Endothelial cell of umbilical vein (primary cell): ENCODE results near the gene NFATC2IP. TPM values are rescaled to one million over a fixed set of nuclear protein-coding genes. Genes with fewer than 3 reads are reported as not detected.

Experiments used
- BruUV-seq: library from RNA; stranded (reverse); fragments of 400-500 nt; replicated peaks from 2 replicates; lab custom pipeline; 2021; lab: Mats Ljungman, UMichigan
- CTCF ChIA-PET: fragments of 300-600, 350-600 bp; sonication (Branson Sonifier 250); formaldehyde crosslinking; loops from one replicate; lab custom pipeline; 2021; ENCODE audit warnings: antibody characterized with exemption, inconsistent platforms; lab: Charles Lee
- POLR2A ChIA-PET: fragments of 300-600, 350-600 bp; sonication (Branson Sonifier 250); formaldehyde crosslinking; loops from one replicate; lab custom pipeline; 2021; ENCODE audit warnings: antibody characterized with exemption, inconsistent platforms; lab: Charles Lee
- DNase-seq: peaks from one replicate; pipeline ENCODE4 v3.0.0-alpha.2; 2011; ENCODE audit warnings: low read depth, low spot score
- FAIRE-seq: peaks from 2 replicates; lab custom pipeline; 2011; peaks lifted over from hg19 to GRCh38; lab: Jason Lieb, UNC
- H2AFZ ChIP-seq: 2 replicates; pipeline ENCODE4 v1.6.0; 2012; ENCODE audit warnings: low read depth, low read length, control low read depth, inconsistent platforms
- H3K27ac ChIP-seq: 2 replicates; pipeline ENCODE4 v1.5.1; 2011; ENCODE audit warnings: low read depth, mild to moderate bottlenecking, control low read depth, low read length, moderate library complexity; ENCODE audit not compliant: insufficient read depth
- H3K27me3 ChIP-seq, 2 experiments: 2 replicates each; pipeline versions ENCODE4 v1.6.0 to v1.6.1; 2011; ENCODE audit warnings: low read length in 2 of 2, mixed read lengths in 1 of 2; ENCODE audit not compliant: control insufficient read depth in 2 of 2, insufficient read depth in 2 of 2
- H3K36me3 ChIP-seq, 2 experiments: 2 replicates in 1 of 2; 3 replicates in 1 of 2; pipeline ENCODE4 v1.5.1; 2011; ENCODE audit warnings: low read length in 2 of 2, mild to moderate bottlenecking in 1 of 2, moderate library complexity in 1 of 2; ENCODE audit not compliant: control insufficient read depth in 2 of 2, insufficient read depth in 2 of 2; ENCODE audit errors: extremely low read depth in 1 of 2
- H3K4me1 ChIP-seq: 3 replicates; pipeline ENCODE4 v1.5.1; 2011; ENCODE audit warnings: mild to moderate bottlenecking, low read length; ENCODE audit not compliant: control insufficient read depth, insufficient read depth; ENCODE audit errors: extremely low read depth
- H3K4me2 ChIP-seq: 2 replicates; pipeline ENCODE4 v1.6.1; 2011; ENCODE audit warnings: low read length, control low read depth, mixed read lengths; ENCODE audit not compliant: insufficient read depth
- H3K4me3 ChIP-seq, 3 experiments: fragments of 200-600 bp in 1 of 3; sonication (generic), shearing (Covaris generic) in 1 of 3; replicated peaks in 1 of 3; 2 replicates each; pipeline ENCODE4 v1.5.1; 2011 to 2016; ENCODE audit warnings: control low read depth in 3 of 3, low read length in 3 of 3, mild to moderate bottlenecking in 2 of 3, inconsistent platforms in 1 of 3, low read depth in 1 of 3, moderate library complexity in 1 of 3; ENCODE audit not compliant: insufficient read depth in 1 of 3
- H3K79me2 ChIP-seq: 2 replicates; pipeline ENCODE4 v1.6.0; 2012; ENCODE audit warnings: low read length, inconsistent platforms; ENCODE audit not compliant: control insufficient read depth, insufficient read depth
- H3K9ac ChIP-seq: replicated peaks from 2 replicates; pipeline ENCODE3; 2011; ENCODE audit warnings: low read length, control low read depth; ENCODE audit not compliant: insufficient read depth; ENCODE audit errors: extremely low read depth
- H3K9me1 ChIP-seq: replicated peaks from 3 replicates; pipeline ENCODE4 v1.6.0; 2011; ENCODE audit warnings: mild to moderate bottlenecking, low read length; ENCODE audit not compliant: control insufficient read depth, insufficient read depth; ENCODE audit errors: extremely low read depth
- H3K9me3 ChIP-seq: replicated peaks from 2 replicates; pipeline ENCODE4 v1.5.1; 2012; ENCODE audit warnings: low read length, inconsistent platforms; ENCODE audit not compliant: control insufficient read depth, insufficient read depth
- H4K20me1 ChIP-seq: replicated peaks from 2 replicates; pipeline ENCODE3; 2011; ENCODE audit warnings: mild to moderate bottlenecking, low read length; ENCODE audit not compliant: control insufficient read depth, insufficient read depth; ENCODE audit errors: extremely low read depth
- EZH2 ChIP-seq: IDR thresholded peaks from 2 replicates; pipeline ENCODE4 v1.6.1; 2012; ENCODE audit warnings: borderline replicate concordance, low read depth, mild to moderate bottlenecking, moderate library complexity, low read length, inconsistent platforms; ENCODE audit not compliant: severe bottlenecking
- FOS ChIP-seq: IDR thresholded peaks from 2 replicates; pipeline ENCODE4 v1.6.1; 2011; ENCODE audit warnings: mild to moderate bottlenecking, low read length, moderate library complexity, borderline replicate concordance; ENCODE audit not compliant: insufficient read depth
- GATA2 ChIP-seq: IDR thresholded peaks from 2 replicates; pipeline ENCODE4 v1.7.0; 2011; ENCODE audit warnings: low read depth, mild to moderate bottlenecking, moderate library complexity, mixed read lengths, low read length; ENCODE audit not compliant: insufficient read length, insufficient read depth
- JUN ChIP-seq: IDR thresholded peaks from 2 replicates; pipeline ENCODE4 v1.6.1; 2011; ENCODE audit warnings: borderline replicate concordance, low read depth; ENCODE audit not compliant: insufficient read length, insufficient read depth
- MYC ChIP-seq: IDR thresholded peaks from one replicate; pipeline ENCODE4 v1.6.1; 2011; ENCODE audit warnings: mild to moderate bottlenecking, low read depth, low read length
- POLR2A ChIP-seq: IDR thresholded peaks from 2 replicates; pipeline ENCODE4 v1.6.1; 2012; ENCODE audit warnings: low read depth, mild to moderate bottlenecking, control low read depth, low read length
- POLR2AphosphoS5 ChIP-seq: IDR thresholded peaks from 2 replicates; pipeline ENCODE4 v1.6.1; 2012; ENCODE audit warnings: low read depth, mild to moderate bottlenecking, control low read depth, low read length, moderate library complexity; ENCODE audit not compliant: insufficient read depth
- dilution Hi-C: fragments of 300-500 bp; cut with MboI; formaldehyde crosslinking; loops from one replicate; pipeline ENCODE4 v1.15.0; 2019; ENCODE audit warnings: low sequenced_read_pairs; ENCODE audit not compliant: extremely low pct_ligation_motif_present
- intact Hi-C: fragments of 100-400 bp; cut with micrococcal nuclease; formaldehyde crosslinking; loops from one replicate; pipeline ENCODE4 v1.10.0; 2022
- polyA plus RNA-seq, 4 experiments: library from polyadenylated mRNA; depleted of rRNA in 3 of 4; stranded (reverse) in 3 of 4; unstranded in 1 of 4; fragments of >200 nt; gene quantifications; 2 replicates each; pipeline versions ENCODE4 v1.2.1 to v1.2.3, GENCODE V29; 2011 to 2012; ENCODE audit warnings: missing spikeins in 1 of 4
- total RNA-seq: library from RNA; stranded (reverse); gene quantifications from 2 replicates; pipeline ENCODE4 v1.2.3, GENCODE V29; 2021
- TF ChIP-seq, protein P1 (sequence below), 2 donors: IDR thresholded peaks; 1 replicate in 1 of 2; 2 replicates in 1 of 2; pipeline ENCODE4 v1.5.1; 2011; ENCODE audit warnings: low read length in 2 of 2, mild to moderate bottlenecking in 2 of 2, moderate library complexity in 2 of 2, control low read depth in 1 of 2, inconsistent platforms in 1 of 2, low read depth in 1 of 2; ENCODE audit not compliant: insufficient read depth in 1 of 2; ENCODE audit errors: extremely low read depth in 1 of 2
- TF ChIP-seq, protein P2 (sequence below): IDR thresholded peaks from 2 replicates; pipeline ENCODE4 v1.6.1; 2011; ENCODE audit not compliant: insufficient read depth, insufficient read length

NFATC2IP gene
- total and polyA plus RNA-seq, 2 donors (not counting 3 experiments of a cell fraction or from before 2014, with no cell fraction given), result 64.1 to 69.6 TPM

DNA sequence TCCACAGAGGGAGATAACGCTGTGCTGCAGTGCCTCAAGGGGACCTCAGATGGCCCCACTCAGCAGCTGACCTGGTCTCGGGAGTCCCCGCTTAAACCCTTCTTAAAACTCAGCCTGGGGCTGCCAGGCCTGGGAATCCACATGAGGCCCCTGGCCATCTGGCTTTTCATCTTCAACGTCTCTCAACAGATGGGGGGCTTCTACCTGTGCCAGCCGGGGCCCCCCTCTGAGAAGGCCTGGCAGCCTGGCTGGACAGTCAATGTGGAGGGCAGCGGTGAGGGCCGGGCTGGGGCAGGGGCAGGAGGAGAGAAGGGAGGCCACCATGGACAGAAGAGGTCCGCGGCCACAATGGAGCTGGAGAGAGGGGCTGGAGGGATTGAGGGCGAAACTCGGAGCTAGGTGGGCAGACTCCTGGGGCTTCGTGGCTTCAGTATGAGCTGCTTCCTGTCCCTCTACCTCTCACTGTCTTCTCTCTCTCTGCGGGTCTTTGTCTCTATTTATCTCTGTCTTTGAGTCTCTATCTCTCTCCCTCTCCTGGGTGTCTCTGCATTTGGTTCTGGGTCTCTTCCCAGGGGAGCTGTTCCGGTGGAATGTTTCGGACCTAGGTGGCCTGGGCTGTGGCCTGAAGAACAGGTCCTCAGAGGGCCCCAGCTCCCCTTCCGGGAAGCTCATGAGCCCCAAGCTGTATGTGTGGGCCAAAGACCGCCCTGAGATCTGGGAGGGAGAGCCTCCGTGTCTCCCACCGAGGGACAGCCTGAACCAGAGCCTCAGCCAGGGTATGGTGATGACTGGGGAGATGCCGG is 18.2 kb upstream of the NFATC2IP start:
- H3K27me3 ChIP-seq, result no peaks in the 10 kb centered on the region
- no peaks in the 10 kb centered on the region for H3K79me2 ChIP-seq
- no peaks in the 10 kb centered on the region for H4K20me1 ChIP-seq
- H3K36me3 ChIP-seq, result no peaks in the 10 kb centered on the region
- H2AFZ ChIP-seq, result no peak overlapping the region
- CTCF ChIA-PET, result interaction anchor here (1.1 to 1.5 kb wide), 3 partner anchors 10 to 13 kb away, joined by 4 to 6 read pairs (median 5); no protein-coding TSS in a partner anchor
- no peak for TF ChIP-seq POLR2A
- no peak for TF ChIP-seq MYC
- TF ChIP-seq, protein P1, sequence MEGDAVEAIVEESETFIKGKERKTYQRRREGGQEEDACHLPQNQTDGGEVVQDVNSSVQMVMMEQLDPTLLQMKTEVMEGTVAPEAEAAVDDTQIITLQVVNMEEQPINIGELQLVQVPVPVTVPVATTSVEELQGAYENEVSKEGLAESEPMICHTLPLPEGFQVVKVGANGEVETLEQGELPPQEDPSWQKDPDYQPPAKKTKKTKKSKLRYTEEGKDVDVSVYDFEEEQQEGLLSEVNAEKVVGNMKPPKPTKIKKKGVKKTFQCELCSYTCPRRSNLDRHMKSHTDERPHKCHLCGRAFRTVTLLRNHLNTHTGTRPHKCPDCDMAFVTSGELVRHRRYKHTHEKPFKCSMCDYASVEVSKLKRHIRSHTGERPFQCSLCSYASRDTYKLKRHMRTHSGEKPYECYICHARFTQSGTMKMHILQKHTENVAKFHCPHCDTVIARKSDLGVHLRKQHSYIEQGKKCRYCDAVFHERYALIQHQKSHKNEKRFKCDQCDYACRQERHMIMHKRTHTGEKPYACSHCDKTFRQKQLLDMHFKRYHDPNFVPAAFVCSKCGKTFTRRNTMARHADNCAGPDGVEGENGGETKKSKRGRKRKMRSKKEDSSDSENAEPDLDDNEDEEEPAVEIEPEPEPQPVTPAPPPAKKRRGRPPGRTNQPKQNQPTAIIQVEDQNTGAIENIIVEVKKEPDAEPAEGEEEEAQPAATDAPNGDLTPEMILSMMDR (IDR thresholded peaks at IDR 0.05; ENCODE audit: extremely low read depth in 1 of 2, insufficient read depth in 1 of 2, low read depth in 1 of 2, low read length in 2 of 2), result no peak
- TF ChIP-seq POLR2AphosphoS5, result no peak
- TF ChIP-seq GATA2, result no peak
- no peak for TF ChIP-seq JUN
- TF ChIP-seq FOS, result no peak
- TF ChIP-seq, protein P2, sequence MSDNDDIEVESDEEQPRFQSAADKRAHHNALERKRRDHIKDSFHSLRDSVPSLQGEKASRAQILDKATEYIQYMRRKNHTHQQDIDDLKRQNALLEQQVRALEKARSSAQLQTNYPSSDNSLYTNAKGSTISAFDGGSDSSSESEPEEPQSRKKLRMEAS, result no peak
- no peak for TF ChIP-seq EZH2
- BruUV-seq, result no TSS peak
- intact Hi-C loops (no loop called here), dilution Hi-C loops (no loop called here)
- H3K4me3 ChIP-seq, result no peak overlapping the region
- DNase-seq (no peak), FAIRE-seq (no peak)
- H3K9ac ChIP-seq, result no peak overlapping the region
- H3K27ac ChIP-seq, result no peak overlapping the region
- H3K9me1 ChIP-seq, result no peaks in the 10 kb centered on the region
- POLR2A ChIA-PET, result no interaction called here
- no peaks in the 10 kb centered on the region for H3K4me1 ChIP-seq
- H3K9me3 ChIP-seq, result no peaks in the 10 kb centered on the region
- H3K4me2 ChIP-seq, result no peak overlapping the region
